ENCODE measurements around the gene YTHDF2.
"Not testable (repeated sequence)": the region's sequence is repeated elsewhere in the genome, so short reads cannot be mapped to it uniquely, and the experiment has no call there.

DNA sequence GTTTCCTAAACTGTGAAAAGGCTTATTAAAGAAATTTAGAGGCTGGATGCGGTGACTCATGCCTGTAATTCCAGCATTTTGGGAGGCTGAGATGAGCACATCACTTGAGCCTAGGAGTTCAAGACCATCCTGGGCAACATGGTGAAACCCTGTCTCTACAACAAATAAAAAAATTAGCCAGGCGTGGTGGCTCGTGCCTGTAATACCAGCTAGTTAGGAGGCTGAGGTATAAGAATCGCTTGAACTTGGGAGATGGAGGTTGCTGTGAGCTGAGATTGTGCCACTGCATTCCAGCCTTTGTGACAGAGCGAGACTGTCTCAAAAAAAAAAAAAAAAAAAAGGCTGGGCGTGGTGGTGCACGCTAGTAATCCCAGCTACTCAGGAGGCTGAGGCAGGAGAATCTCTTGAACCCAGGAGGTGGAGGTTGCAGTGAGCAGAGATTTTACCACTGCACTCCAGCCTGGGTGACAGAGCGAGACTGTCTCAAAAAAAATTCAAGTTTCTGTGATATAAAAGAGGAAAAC lies 14.1 kb downstream of the YTHDF2 start:
- TF ChIP-seq, protein P1, sequence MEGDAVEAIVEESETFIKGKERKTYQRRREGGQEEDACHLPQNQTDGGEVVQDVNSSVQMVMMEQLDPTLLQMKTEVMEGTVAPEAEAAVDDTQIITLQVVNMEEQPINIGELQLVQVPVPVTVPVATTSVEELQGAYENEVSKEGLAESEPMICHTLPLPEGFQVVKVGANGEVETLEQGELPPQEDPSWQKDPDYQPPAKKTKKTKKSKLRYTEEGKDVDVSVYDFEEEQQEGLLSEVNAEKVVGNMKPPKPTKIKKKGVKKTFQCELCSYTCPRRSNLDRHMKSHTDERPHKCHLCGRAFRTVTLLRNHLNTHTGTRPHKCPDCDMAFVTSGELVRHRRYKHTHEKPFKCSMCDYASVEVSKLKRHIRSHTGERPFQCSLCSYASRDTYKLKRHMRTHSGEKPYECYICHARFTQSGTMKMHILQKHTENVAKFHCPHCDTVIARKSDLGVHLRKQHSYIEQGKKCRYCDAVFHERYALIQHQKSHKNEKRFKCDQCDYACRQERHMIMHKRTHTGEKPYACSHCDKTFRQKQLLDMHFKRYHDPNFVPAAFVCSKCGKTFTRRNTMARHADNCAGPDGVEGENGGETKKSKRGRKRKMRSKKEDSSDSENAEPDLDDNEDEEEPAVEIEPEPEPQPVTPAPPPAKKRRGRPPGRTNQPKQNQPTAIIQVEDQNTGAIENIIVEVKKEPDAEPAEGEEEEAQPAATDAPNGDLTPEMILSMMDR (IDR thresholded peaks at IDR 0.05), result not testable (repeated sequence)
- not testable (repeated sequence) for TF ChIP-seq POLR2A (IDR thresholded peaks at IDR 0.05)

Data from testis (tissue), 2 donors.